GM21576 (cell line): ENCODE data around the gene CSF1.
A peak's percentile ranks its signal among the peaks of the same experiment; 100 is the strongest.

Experiments used
- ATAC-seq: cut with Tn5 transposase; IDR thresholded peaks from one replicate; pipeline ENCODE4 v1.9.1; 2021; ENCODE audit warnings: mild to moderate bottlenecking, moderate library complexity; ENCODE audit not compliant: unreplicated experiment

The CSF1 gene

DNA sequence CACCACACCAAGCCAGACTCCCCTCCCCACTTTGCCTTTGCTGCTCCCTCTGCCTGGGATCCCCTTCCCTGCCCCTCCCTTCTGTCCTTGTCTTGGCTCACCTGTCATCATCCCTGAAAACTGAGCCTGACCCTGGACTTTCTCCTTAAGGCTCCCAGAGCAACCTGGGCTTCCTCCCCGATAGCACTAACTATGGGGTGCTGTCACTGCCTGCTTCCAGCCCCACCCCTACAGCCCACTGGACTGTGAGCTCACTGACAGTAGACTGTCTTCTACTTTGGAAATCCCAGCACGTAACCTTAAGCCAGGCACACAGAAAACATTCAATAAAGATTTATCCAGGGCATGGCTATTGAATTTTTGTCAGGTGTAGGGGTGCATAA is 9.5 kb upstream of the CSF1 start:
- ATAC-seq: no peak

DNA sequence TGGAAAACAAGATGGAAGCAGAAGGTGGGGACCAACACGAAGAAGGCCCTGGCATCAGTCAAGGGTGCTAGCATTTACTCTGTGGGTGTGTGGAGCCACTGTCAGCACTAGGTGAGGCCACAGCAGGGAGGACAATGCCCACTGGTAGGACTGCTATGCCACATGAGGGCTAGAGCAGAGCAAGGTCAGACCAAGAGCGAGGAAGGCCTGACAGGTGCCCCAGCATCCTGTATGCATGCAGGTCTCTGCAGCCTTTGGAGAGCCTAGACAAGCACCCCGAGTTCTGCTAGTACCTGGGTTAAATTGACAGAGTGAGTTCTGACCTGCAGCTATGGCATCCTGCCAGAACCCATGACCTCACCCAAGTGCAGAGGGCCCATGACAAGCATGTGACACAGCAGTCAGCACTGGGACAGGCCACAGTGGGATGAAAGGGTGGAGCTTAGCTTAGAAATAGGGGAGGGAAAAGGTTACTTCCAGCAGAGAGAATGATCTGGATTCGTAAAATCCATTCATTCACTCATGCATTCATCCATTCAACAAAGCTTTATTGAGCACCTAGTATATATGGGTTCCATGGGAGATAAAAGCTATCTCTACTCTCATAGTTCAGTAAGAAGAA is 9.0 kb upstream of the CSF1 start:
- no peak for ATAC-seq

DNA sequence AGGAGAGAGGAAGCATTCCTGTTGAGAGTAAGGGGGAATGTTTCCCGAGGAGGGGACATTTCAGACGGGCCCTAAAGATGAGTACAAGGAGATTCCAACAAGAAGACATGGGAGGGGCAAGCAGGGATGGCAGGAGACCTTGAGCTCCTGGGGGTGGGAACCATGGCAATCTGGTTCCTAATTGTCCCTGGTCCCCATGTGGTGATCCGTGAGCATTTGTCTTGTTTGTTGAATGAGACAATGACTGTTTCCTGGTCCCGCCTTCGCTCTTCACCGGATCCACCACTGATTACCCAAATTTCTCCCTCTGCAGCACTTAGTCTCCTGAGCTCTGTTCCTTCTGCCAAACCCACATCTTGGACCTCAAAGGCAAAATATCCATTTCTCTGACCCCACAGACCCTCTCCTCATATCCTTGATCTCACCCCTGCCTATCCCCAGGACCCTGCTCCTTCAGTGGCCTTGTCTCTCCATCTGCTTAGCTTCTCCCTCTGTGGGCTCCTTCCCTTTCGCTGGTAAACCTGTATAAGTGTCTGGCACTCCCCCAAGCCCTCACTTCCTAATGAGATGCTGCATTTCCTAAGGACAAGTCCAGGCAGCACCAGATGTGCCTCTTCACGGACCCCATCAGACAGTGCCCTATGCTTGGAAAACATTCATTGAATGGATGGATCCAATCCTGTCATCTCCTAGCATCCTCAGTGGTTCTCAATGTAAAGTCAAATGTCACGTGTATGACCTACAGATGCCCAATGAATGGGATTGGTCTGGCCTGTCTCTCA is 8.3 kb upstream of the CSF1 start:
- no peak for ATAC-seq

DNA sequence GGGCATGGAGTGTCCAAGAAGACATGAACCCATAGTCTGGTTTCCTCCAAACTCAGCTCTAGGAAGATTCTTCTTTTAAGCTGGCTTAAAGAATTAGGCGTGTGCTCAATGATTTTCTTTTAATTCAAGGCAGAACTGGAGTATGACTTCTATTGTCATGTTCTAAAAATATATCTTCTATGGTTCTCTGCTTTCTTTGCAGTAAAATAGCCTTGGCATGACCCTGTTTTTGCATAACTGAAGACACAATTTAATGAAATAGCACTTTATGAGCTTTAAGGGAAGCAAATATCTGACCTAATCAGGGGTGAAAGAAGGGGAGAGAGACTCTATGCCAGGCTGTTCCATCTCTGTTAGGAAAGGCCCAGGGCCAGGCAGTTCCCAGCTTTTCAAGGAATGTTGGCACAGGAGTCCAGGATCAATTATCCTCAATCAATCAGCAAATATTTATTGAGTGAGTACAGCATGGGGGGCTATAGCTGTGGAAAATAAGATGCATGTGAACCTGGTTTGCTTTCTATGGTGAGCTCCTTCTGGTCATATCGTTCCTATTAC is 7.2 kb upstream of the CSF1 start:
- no peak for ATAC-seq

- ATAC-seq: no peak
Measured at GRCh38 chr1:109904105-109904817, 6.4 kb upstream of the CSF1 start.

- no peak for ATAC-seq
Measured at GRCh38 chr1:109905491-109905890, 5.2 kb upstream of the CSF1 start.

DNA sequence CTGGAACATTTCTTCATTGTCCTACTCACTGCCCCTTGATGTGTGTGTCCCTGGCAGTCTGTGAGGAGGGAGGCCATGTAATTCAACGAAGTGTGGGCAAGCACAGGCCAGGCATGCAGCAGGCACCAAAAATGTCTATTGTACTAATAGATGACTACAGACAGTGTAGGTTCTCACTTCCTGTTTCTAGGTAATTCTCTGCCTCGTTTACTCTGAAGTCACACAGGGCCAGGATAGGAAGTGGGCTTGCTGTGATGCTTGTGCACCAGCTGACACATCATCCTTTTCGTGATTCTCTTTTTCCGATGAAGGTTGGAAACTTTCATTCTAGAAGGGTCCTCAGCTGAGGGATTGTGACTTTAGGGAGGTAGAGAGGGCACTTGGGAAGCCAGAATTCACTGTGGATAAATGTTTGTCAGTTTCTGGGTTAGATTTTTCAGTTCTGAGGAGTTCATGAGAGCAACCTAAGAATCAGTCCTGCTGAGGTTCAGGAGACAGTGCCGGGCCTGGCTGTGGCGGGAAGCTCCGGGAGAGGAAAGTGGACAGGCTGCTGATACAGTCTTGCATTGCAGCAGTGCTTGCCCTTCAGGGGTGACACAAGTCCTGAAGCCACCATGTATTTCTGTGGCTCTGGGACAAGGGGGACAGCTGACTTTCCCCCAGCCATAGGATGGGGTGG is 4.3 kb upstream of the CSF1 start:
- ATAC-seq: peak; percentile 86

GRCh38 chr1:109906839-109907180 is 3.8 kb upstream of the CSF1 start:
- ATAC-seq: no peak

DNA sequence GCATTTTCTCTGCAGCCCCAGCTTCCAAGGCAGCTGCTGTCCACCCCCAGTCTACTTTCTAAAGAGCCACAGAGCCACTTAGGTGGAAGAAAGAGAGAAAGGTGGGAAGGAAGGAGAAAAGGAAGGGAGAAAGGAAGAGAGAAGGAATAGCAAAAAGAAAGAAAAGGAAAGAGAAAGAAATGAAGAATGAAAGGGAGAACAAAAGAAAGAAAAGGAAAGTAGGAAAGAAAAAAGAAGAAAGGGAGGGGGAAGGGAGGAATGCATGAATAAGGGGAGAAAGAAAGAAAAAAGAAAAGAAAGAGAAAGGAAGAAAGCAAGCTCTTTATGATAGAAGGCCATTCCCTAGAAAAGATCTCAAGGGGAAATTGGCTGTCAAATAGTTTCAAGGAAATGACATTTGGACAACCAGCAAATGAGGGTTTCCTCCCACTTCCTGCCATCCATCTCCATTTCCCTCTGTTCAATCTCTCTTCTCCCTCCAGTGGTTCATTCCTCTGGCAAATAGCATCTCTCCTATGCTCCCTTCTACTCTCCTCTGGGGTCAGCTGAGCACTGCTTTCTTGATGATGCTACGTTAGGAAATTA is 3.4 kb upstream of the CSF1 start:
- no peak for ATAC-seq

- no peak for ATAC-seq
Measured at GRCh38 chr1:109908836-109909235, 1.8 kb upstream of the CSF1 start.

GRCh38 chr1:109909561-109909960 is 1.1 kb upstream of the CSF1 start:
- ATAC-seq: no peak

DNA sequence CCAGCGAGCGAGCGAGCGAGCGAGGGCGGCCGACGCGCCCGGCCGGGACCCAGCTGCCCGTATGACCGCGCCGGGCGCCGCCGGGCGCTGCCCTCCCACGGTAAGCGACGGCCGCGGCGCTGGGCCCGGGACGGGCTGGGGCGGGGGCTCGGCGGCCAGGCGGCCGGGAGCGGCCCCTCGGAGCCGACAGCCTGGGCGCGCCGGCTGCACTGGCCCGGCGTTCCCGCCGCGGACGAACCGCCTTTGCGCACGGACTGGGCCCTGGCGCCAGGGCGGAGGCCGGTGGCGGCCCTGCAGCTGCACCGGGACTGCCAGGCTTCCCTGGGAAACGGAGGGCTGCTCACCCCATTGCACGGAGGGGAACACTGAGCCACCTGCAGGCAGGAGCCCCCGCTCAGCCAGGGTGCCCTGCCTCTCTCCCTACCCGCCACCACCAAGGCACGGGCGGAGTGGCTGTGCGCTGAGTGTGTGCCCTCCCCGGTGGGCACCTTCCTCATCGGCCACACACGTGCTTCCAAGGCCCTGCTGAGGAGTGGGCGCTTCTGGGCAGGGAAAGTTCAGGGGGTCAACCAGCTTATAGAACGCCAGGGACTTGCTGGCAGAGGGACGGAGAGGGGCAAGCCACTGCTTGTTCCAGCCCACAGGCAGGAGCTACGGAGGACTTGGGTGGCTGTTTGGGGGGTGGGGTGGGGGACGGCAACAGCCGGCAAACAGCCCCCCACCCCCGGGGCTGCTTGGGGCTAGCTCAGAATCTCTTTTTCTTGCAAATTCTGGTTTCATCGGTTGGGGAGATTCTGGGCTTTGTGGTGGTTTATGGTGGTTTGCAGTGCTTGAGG is 532 bp downstream of the CSF1 start:
- no peak for ATAC-seq

DNA sequence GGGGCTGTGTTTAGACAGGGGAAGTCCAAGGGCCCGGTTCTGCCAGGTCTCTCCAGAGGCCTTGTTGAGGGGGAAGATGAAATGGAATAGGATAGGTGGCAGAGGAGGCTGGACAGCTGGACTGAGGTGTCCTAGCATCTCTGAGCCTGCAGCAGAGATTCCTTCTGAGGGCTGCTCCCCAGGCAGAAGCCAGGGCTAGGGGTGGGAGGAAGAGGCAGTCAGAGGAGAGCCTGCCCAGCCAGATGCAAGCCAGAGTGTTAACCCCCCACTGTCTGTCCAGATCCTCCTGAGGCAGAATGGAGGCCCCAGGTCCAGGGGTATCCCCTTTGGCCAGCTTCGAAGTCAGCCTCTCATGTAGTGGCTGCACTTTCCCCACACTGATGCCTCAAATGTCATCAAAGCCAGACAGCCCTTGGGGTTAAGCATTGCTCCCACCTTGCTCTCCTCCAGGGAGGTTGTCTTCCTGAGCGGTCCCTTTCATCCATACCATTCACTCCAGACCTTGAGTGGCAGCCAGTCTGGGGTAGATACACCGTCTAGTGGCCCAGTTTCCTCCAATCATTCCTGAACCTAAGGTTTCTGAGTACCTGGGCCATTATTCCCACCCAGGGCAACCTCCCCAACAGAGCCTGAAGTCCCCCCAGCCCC is 1.7 kb downstream of the CSF1 start:
- no peak for ATAC-seq

GRCh38 chr1:109912873-109913272 is 2.2 kb downstream of the CSF1 start:
- ATAC-seq: no peak

DNA sequence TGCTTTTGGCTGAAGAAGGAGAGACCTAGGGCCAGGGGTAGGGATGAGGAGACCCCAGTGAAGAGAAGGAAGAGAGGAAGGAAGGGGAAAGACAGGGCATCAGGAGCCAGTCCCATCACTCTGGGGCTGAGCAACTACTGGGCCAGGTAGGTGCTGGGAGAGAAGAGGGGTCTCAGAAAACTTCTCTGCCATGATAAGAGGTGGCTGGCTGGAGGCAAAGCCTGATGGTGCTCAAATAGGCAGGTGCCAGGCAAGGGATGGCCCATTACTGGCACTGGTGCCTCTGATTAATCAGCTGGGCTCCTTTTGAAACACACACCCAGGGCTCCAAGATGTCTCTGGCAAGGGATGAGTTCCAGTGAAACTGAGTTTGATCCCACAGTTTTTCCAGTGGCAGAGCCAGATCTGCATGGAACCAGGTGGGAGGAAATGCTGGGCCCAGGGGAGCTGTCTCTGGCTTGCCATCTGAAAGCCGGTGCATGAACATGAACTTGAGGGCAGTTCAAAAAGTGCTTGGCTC is 2.8 kb downstream of the CSF1 start:
- ATAC-seq: no peak

DNA sequence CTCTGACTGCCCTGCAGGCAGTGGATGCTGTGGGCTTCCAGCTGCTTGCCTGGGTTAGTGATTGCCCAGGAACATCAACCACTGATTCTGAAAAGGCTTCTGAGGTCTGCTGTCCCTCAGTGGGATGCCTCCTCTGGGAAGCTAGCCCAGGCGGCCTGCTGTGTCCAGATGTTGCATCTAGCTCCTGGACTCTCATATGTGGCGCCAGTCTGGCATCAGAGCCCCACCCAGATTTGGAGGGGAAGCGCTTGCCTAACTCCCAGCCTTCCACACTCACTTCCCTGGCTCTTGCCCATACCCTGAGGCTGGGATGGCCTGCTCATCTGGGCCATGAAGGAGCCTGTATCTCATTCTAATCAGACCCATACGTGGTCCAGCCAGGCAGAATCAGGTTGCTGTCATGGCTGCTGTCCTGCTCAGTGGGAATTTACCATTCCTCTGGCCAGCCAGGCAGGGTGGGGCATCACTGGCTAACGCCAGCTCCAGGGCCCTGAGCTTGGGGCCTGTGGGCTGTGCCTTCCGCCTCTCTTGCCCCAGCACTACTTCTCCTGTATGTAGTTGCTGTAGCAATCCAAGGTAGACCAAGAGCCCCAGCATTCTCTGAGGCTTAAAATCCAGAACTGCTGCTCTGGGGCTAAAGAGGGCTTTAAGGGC is 4.1 kb downstream of the CSF1 start:
- no peak for ATAC-seq

DNA sequence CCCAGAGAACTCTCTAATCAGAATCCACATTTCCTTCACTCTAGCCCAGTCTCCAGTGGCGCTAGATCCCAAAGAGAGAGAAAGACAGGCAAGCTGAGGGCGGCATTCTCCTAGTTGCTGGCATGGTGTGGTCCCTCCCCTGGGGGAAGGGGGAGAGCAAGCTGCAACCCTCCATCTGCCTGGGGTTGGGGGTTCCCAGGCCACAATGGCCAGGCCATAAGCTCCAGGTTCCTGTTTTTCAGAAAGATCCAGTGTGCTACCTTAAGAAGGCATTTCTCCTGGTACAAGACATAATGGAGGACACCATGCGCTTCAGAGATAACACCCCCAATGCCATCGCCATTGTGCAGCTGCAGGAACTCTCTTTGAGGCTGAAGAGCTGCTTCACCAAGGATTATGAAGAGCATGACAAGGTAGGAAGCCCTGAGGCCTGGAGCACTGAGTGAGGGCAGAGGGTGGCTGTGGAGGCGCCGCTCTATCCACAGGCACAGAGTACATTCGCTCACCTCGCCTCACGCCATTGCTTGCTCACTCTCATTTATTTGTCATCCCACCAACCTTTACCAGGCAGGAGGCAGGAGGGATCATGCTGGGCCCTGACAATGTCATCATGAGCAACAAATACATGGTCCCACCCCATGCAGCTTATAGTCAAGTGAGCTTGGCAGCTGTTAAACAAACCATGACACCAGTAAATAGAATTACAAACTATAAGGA is 6.6 kb downstream of the CSF1 start:
- ATAC-seq: no peak
